ENCODE measurements around the gene LY6G5B.
A peak's percentile ranks its signal among the peaks of the same experiment; 100 is the strongest.

The LY6G5B gene

DNA sequence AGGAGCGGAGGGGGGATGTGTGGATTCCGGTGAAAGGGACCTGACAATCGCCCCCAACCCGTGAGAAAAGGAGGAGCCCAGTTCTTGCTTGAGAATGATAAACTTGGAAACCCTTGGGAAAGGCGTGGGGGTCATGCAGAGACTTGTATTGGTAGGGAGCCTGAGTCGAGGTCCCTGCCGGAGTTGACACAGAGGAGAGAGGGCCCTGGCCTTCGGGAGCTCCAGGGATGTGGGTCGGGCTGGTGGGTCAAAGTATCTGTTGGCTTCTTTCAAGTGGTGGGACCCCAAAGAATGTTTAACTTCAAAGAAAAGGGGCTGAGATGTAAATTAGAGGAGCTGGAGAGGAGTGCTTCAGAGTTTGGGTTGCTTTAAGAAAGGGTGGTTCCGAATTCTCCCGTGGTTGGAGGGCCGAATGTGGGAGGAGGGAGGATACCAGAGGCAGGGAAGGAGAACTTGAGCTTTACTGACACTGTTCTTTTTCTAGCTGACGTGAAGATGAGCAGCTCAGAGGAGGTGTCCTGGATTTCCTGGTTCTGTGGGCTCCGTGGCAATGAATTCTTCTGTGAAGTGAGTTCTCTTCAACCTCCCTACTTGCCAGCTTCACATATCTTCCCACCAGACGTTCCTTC is 3.3 kb upstream of the LY6G5B start:
- in situ Hi-C loops (cut with MboI; ENCODE audit: low pct_unique_long_range_greater_than_20kb, low sequenced_read_pairs, unreplicated experiment) = no loop called here
- DNase-seq (ENCODE audit: low spot score) = no peak
- TF ChIP-seq, protein P1, sequence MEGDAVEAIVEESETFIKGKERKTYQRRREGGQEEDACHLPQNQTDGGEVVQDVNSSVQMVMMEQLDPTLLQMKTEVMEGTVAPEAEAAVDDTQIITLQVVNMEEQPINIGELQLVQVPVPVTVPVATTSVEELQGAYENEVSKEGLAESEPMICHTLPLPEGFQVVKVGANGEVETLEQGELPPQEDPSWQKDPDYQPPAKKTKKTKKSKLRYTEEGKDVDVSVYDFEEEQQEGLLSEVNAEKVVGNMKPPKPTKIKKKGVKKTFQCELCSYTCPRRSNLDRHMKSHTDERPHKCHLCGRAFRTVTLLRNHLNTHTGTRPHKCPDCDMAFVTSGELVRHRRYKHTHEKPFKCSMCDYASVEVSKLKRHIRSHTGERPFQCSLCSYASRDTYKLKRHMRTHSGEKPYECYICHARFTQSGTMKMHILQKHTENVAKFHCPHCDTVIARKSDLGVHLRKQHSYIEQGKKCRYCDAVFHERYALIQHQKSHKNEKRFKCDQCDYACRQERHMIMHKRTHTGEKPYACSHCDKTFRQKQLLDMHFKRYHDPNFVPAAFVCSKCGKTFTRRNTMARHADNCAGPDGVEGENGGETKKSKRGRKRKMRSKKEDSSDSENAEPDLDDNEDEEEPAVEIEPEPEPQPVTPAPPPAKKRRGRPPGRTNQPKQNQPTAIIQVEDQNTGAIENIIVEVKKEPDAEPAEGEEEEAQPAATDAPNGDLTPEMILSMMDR (IDR thresholded peaks at IDR 0.05; ENCODE audit: extremely low read depth, insufficient read depth, missing control alignments) = no peak

DNA sequence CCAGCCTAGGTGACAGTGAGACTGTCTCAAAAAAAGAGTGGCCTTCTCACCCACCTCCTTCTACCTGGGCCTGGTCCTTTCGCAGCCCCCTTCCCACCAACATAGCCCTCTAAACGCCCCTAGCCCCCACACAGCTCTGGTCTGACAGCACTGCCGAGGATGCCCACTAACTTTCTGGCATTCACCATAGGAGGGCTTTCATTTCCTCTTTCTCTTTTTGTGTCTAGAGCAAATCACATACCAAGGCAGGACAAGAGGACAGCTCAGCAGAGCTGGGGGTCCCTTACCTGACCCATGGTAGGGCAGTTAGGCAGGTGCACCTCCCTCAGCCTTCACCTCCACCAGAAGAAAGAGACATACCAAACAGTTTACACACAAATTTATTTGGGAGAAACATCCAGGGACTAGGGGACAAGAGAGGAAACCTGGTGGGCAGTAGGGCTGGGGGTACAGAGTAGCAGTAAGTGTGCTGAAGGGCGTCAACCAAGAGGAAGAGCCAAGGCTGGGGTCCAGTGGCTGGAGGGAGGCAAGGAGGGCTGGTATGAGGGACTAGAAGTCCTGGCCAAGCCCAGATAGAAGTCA is 6.6 kb downstream of the LY6G5B start:
- DNase-seq (ENCODE audit: low spot score) = no peak
- in situ Hi-C loops (cut with MboI; ENCODE audit: low pct_unique_long_range_greater_than_20kb, low sequenced_read_pairs, unreplicated experiment) = no loop called here
- TF ChIP-seq, protein P1 (IDR thresholded peaks at IDR 0.05; ENCODE audit: extremely low read depth, insufficient read depth, missing control alignments) = no peak

DNA sequence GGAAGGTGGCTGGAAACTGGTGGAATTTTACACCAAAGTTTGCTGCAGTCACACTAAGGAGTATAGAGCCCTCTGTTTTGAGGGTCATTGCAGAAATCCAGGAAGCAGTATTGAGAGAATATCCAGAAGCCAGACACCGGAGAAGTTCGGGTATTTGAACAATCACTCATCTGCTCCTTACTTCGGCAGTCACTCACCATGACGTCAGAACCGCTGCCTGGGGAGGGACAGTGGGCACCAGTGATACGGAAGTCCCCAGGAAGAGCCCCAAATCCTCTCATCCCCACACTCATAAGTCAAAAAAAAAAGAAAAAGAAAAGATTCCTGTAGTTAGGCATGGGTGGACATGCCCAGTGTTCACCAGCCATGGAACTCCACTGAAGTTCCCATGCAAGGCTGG is 7.1 kb downstream of the LY6G5B start:
- TF ChIP-seq, protein P1 (IDR thresholded peaks at IDR 0.05; ENCODE audit: extremely low read depth, insufficient read depth, missing control alignments) = no peak
- in situ Hi-C loops (cut with MboI; ENCODE audit: low pct_unique_long_range_greater_than_20kb, low sequenced_read_pairs, unreplicated experiment) = no loop called here
- no peak for DNase-seq (ENCODE audit: low spot score)

DNA sequence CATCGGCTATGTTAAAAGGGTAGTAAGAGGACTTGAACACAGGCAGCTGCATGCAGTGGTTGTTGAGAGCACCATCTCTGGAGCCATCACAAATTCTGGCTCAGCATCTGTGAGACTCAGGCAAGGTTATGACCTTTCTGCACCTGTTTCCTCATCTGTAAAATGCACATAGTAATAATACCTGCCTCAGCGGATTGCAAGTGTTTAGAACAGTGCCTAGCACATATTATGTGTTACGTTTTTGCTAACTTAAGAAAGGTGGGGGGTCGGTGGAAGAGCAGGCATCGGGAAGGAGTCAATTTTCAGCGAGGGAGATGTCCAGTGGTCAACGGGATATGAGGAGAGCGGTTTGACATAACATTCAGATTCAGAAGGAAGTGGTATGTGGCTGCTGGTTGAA is 8.2 kb downstream of the LY6G5B start:
- TF ChIP-seq, protein P1 (IDR thresholded peaks at IDR 0.05; ENCODE audit: extremely low read depth, insufficient read depth, missing control alignments) = no peak
- in situ Hi-C loops (cut with MboI; ENCODE audit: low pct_unique_long_range_greater_than_20kb, low sequenced_read_pairs, unreplicated experiment) = no loop called here

DNA sequence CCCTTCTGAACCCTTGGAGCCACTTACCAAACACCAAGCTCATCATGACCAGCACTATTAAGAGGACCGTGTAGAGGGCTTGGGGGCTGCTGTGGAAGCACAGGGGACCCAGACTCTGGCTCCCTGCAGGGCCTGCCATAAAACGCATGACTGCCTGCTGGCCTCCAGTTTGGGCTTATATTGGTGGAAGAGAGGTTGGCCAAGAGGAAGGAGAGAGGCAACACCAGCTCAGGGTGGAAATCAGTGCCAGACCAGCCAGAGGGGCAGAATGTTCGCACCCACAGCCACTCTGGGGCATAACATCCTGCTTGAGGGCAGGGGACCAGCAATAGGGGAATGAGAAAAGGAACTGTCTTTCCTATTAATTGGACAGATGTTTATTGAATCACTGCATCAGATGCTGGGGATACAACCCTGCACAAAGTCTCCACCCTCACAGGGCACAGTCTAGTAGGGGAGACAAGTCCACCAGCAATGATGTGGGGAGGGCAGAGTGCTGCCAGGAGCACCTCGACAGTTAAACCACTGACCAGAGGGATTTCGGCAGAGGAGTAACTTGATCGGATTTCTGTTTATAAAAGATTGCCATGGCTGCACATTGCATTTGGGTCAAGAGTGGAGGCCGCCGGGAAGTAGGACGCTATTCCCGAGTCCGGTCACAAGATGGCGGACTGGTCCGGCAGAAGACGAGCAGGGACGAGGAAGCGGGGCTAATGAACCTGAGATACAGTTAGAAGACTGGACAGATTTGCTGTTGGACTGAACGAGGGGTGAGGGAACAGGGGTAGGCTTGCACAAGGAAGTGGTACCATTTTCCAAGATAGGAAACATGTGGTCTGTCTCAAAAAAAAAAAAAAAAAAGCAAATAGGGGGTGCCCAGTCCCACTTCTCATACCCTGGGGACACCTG is 10.7 kb downstream of the LY6G5B start, which contains the start of gene LY6G5C:
Gene LY6G5C (minus strand): TSS at position 842 of the 909 bp plus-strand sequence. CDS start 694 bp downstream, at position 148.
- in situ Hi-C loops (cut with MboI; ENCODE audit: low pct_unique_long_range_greater_than_20kb, low sequenced_read_pairs, unreplicated experiment) = loop anchor here (5.0 kb wide), 1 partner anchor 152 kb away; no protein-coding TSS in a partner anchor
- TF ChIP-seq, protein P1 (IDR thresholded peaks at IDR 0.05; ENCODE audit: extremely low read depth, insufficient read depth, missing control alignments) = peak; percentile 89
- DNase-seq (ENCODE audit: low spot score) = peak; percentile 81

More for the DNA sequence above, 8.2 kb downstream of the LY6G5B start:
- DNase-seq (ENCODE audit: low spot score) = no peak

DNA sequence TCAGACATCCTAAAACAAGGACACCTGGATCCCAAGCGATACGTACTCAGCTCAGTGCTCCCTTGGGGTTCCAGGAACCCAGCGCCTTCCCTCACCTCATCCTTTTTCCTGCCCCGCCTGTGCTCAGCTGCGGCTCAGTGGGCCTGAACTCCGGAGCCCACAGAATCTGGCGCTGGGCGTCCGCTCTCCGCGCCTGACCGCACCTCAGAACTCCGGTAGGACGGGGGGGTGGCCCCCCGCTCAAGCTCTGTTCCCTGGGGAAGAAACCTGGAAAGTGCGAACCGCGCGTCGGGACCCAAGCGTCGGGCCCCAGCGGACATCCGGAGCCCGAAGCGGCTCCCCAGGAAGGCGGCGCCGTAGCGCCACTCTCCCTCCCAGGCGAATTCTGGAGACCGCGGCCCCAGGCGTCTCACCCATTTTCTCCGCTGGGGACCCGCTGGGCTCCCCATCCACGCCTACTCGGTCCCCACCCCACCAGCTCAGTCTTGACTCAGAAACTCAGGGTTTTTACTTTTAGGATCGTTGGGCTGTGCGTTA is 11.4 kb downstream of the LY6G5B start:
- TF ChIP-seq, protein P1 (IDR thresholded peaks at IDR 0.05; ENCODE audit: extremely low read depth, insufficient read depth, missing control alignments) = peak; percentile 24
- peak; percentile 68 for DNase-seq (ENCODE audit: low spot score)
- in situ Hi-C loops (cut with MboI; ENCODE audit: low pct_unique_long_range_greater_than_20kb, low sequenced_read_pairs, unreplicated experiment) = loop anchor here (5.0 kb wide), 1 partner anchor 151 kb away; no protein-coding TSS in a partner anchor

Data from GM13977 (cell line).